ENCODE results near the gene PLA2G4B.

The PLA2G4B gene

GRCh38 chr15:41871175-41871905 lies 32.7 kb downstream of the PLA2G4B start:
- no peak for DNase-seq (ENCODE audit: low spot score)

- no peak for DNase-seq (ENCODE audit: low spot score)
These were observed 33.6 kb downstream of the PLA2G4B start for GRCh38 chr15:41872166-41872747.

GRCh38 chr15:41873711-41874110 lies 35.1 kb downstream of the PLA2G4B start:
- no peak for DNase-seq (ENCODE audit: low spot score)

GRCh38 chr15:41874736-41875135 lies 36.1 kb downstream of the PLA2G4B start:
- no peak for DNase-seq (ENCODE audit: low spot score)

GRCh38 chr15:41876007-41876406 lies 37.4 kb downstream of the PLA2G4B start:
- no peak for DNase-seq (ENCODE audit: low spot score)

- no peak for DNase-seq (ENCODE audit: low spot score)
These were observed 38.0 kb downstream of the PLA2G4B start for GRCh38 chr15:41876689-41877088.

GRCh38 chr15:41877631-41878354 lies 39.1 kb downstream of the PLA2G4B start:
- DNase-seq (ENCODE audit: low spot score) = no peak

- DNase-seq (ENCODE audit: low spot score) = no peak
These were observed 39.7 kb downstream of the PLA2G4B start for GRCh38 chr15:41878355-41878699.

- no peak for DNase-seq (ENCODE audit: low spot score)
These were observed 40.7 kb downstream of the PLA2G4B start for GRCh38 chr15:41879321-41879845.

GRCh38 chr15:41880156-41880877 lies 41.7 kb downstream of the PLA2G4B start:
- DNase-seq (ENCODE audit: low spot score) = no peak

GRCh38 chr15:41881086-41881485 lies 42.4 kb downstream of the PLA2G4B start:
- no peak for DNase-seq (ENCODE audit: low spot score)

- no peak for DNase-seq (ENCODE audit: low spot score)
These were observed 42.9 kb downstream of the PLA2G4B start for GRCh38 chr15:41881550-41881919.

- DNase-seq (ENCODE audit: low spot score) = no peak
These were observed 43.5 kb downstream of the PLA2G4B start for GRCh38 chr15:41881920-41882688.

- no peak for DNase-seq (ENCODE audit: low spot score)
These were observed 44.2 kb downstream of the PLA2G4B start for GRCh38 chr15:41882689-41883483.

GRCh38 chr15:41883484-41883825 lies 44.8 kb downstream of the PLA2G4B start:
- DNase-seq (ENCODE audit: low spot score) = no peak

GRCh38 chr15:41884458-41884857 lies 45.8 kb downstream of the PLA2G4B start:
- no peak for DNase-seq (ENCODE audit: low spot score)

GRCh38 chr15:41885321-41885720 lies 46.7 kb downstream of the PLA2G4B start:
- no peak for DNase-seq (ENCODE audit: low spot score)

- no peak for DNase-seq (ENCODE audit: low spot score)
These were observed 47.2 kb downstream of the PLA2G4B start for GRCh38 chr15:41885841-41886240.

- DNase-seq (ENCODE audit: low spot score) = no peak
These were observed 48.1 kb downstream of the PLA2G4B start for GRCh38 chr15:41886741-41887140.

GRCh38 chr15:41887161-41887560 lies 48.5 kb downstream of the PLA2G4B start:
- no peak for DNase-seq (ENCODE audit: low spot score)

- no peak for DNase-seq (ENCODE audit: low spot score)
These were observed 49.2 kb downstream of the PLA2G4B start for GRCh38 chr15:41887893-41888292.
